Stimulated activated CD8-positive, alpha-beta memory T cell treated with anti-CD3 and anti-CD28 coated beads, Interleukin-15, amount 100 ng/mL, for 48 hours (primary cell): ENCODE measurements around the gene SAXO1.
"Not testable (repeated sequence)": the region's sequence is repeated elsewhere in the genome, so short reads cannot be mapped to it uniquely, and the experiment has no call there.

Experiments
- DNase-seq, 2 donors: peaks; one replicate each; pipeline ENCODE4 v3.0.0-alpha.2; 2020; ENCODE audit warnings: low read depth in 2 of 2

SAXO1 gene

GRCh38 chr9:18999173-18999785, 33.7 kb downstream of the SAXO1 start:
- no peak for DNase-seq

GRCh38 chr9:18997151-18997550, 35.9 kb downstream of the SAXO1 start:
- no peak for DNase-seq

- DNase-seq, result no peak
Measured at GRCh38 chr9:18996211-18996610, 36.8 kb downstream of the SAXO1 start.

- no peak for DNase-seq
Measured at GRCh38 chr9:18994263-18994916, 38.6 kb downstream of the SAXO1 start.

GRCh38 chr9:18991197-18991596, 41.8 kb downstream of the SAXO1 start:
- DNase-seq, result not testable (repeated sequence)

- no peak for DNase-seq
Measured at GRCh38 chr9:18990494-18990893, 42.5 kb downstream of the SAXO1 start.

GRCh38 chr9:18989865-18990264, 43.1 kb downstream of the SAXO1 start:
- no peak for DNase-seq

- no peak for DNase-seq
Measured at GRCh38 chr9:18989097-18989496, 43.9 kb downstream of the SAXO1 start.

GRCh38 chr9:18988003-18988402, 45.0 kb downstream of the SAXO1 start:
- no peak for DNase-seq

GRCh38 chr9:18985996-18986395, 47.0 kb downstream of the SAXO1 start:
- no peak for DNase-seq

- no peak for DNase-seq
Measured at GRCh38 chr9:18985464-18985951, 47.5 kb downstream of the SAXO1 start.

- DNase-seq, result no peak
Measured at GRCh38 chr9:18982262-18982620, 50.8 kb downstream of the SAXO1 start.

- no peak for DNase-seq
Measured at GRCh38 chr9:18981476-18982261, 51.3 kb downstream of the SAXO1 start.

GRCh38 chr9:18980189-18980588, 52.8 kb downstream of the SAXO1 start:
- DNase-seq, result no peak

GRCh38 chr9:18979367-18979766, 53.6 kb downstream of the SAXO1 start:
- no peak for DNase-seq

- no peak for DNase-seq
Measured at GRCh38 chr9:18978188-18978587, 54.8 kb downstream of the SAXO1 start.

- DNase-seq, result no peak
Measured at GRCh38 chr9:18976709-18977531, 56.1 kb downstream of the SAXO1 start.

GRCh38 chr9:18976221-18976708, 56.7 kb downstream of the SAXO1 start:
- no peak for DNase-seq

- DNase-seq, result no peak
Measured at GRCh38 chr9:18973348-18973747, 59.7 kb downstream of the SAXO1 start.

- no peak for DNase-seq
Measured at GRCh38 chr9:18972675-18973074, 60.3 kb downstream of the SAXO1 start.

- no peak for DNase-seq
Measured at GRCh38 chr9:18971909-18972308, 61.1 kb downstream of the SAXO1 start.

GRCh38 chr9:18971404-18971803, 61.6 kb downstream of the SAXO1 start:
- no peak for DNase-seq
